ENCODE data around the gene CACNG8. TPM values are rescaled to one million over a fixed set of nuclear protein-coding genes. Genes with fewer than 3 reads are reported as not detected.

The CACNG8 gene
- total and polyA plus RNA-seq, 8 donors: under 0.01 to 0.45 (median 0.01) TPM; not detected in 4

GRCh38 chr19:54021932-54022331 is 59.2 kb downstream of the CACNG8 start:
- intact Hi-C loops (cut with DNase I; ENCODE audit: low total_unique reads): loop anchor here (10.0 kb wide), 2 partner anchors 117 to 177 kb away; partner anchors contain the start of gene CACNG7
- 79 to 87% (median 81%) methylated on average over 13 of the region's 13 CpGs for WGBS, 5 donors
- Histone ChIP-seq H3K36me3 (no peaks in the 10 kb centered on the region), H3K27me3 (peaks cover 0 to 47% (median 8%) of the 10 kb centered on the region in 3 donors), H3K4me1 (peaks cover 6 to 38% (median 13%) of the 10 kb centered on the region in 4 donors), H3K9me3 (peaks cover 0 to 6% (median 0%) of the 10 kb centered on the region in 4 donors), H3K27ac (no peak overlapping the region), H3K4me3 (no peak overlapping the region)
- DNase-seq: no peak
- TF ChIP-seq POLR2AphosphoS5 (IDR thresholded peaks at IDR 0.05) (no peak), POLR2A (IDR thresholded peaks at IDR 0.05) (no peak), CTCF (IDR thresholded peaks at IDR 0.05) (no peak), EP300 (IDR thresholded peaks at IDR 0.05) (no peak)

GRCh38 chr19:54023191-54023590 is 60.5 kb downstream of the CACNG8 start:
- no peak for TF ChIP-seq POLR2A (IDR thresholded peaks at IDR 0.05)
- TF ChIP-seq EP300 (IDR thresholded peaks at IDR 0.05): no peak
- TF ChIP-seq POLR2AphosphoS5 (IDR thresholded peaks at IDR 0.05): no peak
- no peak for TF ChIP-seq CTCF (IDR thresholded peaks at IDR 0.05)
- H3K4me1 ChIP-seq: peaks cover 6 to 38% (median 13%) of the 10 kb centered on the region in 4 donors
- 38 to 60% (median 50%) methylated on average over 3 of the region's 3 CpGs for WGBS, 5 donors
- no peaks in the 10 kb centered on the region for H3K9me3 ChIP-seq
- no peak for DNase-seq
- no peaks in the 10 kb centered on the region for H3K36me3 ChIP-seq
- no peak overlapping the region for H3K4me3 ChIP-seq
- peaks cover 0 to 55% (median 8%) of the 10 kb centered on the region in 3 donors for H3K27me3 ChIP-seq
- H3K27ac ChIP-seq: no peak overlapping the region
- intact Hi-C loops (cut with DNase I; ENCODE audit: low total_unique reads): loop anchor here (10.0 kb wide), 2 partner anchors 118 to 178 kb away; partner anchors contain the start of gene CACNG7

- H3K9me3 ChIP-seq: no peaks in the 10 kb centered on the region
- peaks cover 0 to 68% (median 8%) of the 10 kb centered on the region in 3 donors for H3K27me3 ChIP-seq
- H3K4me1 ChIP-seq: peaks cover 4 to 25% (median 11%) of the 10 kb centered on the region in 4 donors
- H3K36me3 ChIP-seq: no peaks in the 10 kb centered on the region
- intact Hi-C loops (cut with DNase I; ENCODE audit: low total_unique reads): loop anchor here (10.0 kb wide), 2 partner anchors 120 to 180 kb away; partner anchors contain the start of gene CACNG7
- 75 to 82% (median 76%) methylated on average over 9 of the region's 9 CpGs for WGBS, 5 donors
- H3K27ac ChIP-seq: no peak overlapping the region
- no peak overlapping the region for H3K4me3 ChIP-seq
- no peak for TF ChIP-seq POLR2A (IDR thresholded peaks at IDR 0.05)
- TF ChIP-seq EP300 (IDR thresholded peaks at IDR 0.05): no peak
- TF ChIP-seq POLR2AphosphoS5 (IDR thresholded peaks at IDR 0.05): no peak
- no peak for TF ChIP-seq CTCF (IDR thresholded peaks at IDR 0.05)
- DNase-seq: no peak
Measured at GRCh38 chr19:54024660-54025059, 61.9 kb downstream of the CACNG8 start.

- Histone ChIP-seq H3K36me3 (no peaks in the 10 kb centered on the region), H3K9me3 (no peaks in the 10 kb centered on the region), H3K27ac (no peak overlapping the region), H3K4me3 (no peak overlapping the region), H3K4me1 (peaks cover 0 to 11% (median 9%) of the 10 kb centered on the region in 4 donors), H3K27me3 (peaks cover 0 to 86% (median 8%) of the 10 kb centered on the region in 3 donors)
- 52 to 65% (median 60%) methylated on average over 7 of the region's 7 CpGs for WGBS, 5 donors
- DNase-seq: peak in 1 of 2 donors; percentile 11
- intact Hi-C loops (cut with DNase I; ENCODE audit: low total_unique reads): loop anchor here (10.0 kb wide), 2 partner anchors 122 to 182 kb away; partner anchors contain the start of gene CACNG7
- TF ChIP-seq EP300 (IDR thresholded peaks at IDR 0.05) (no peak), POLR2AphosphoS5 (IDR thresholded peaks at IDR 0.05) (no peak), POLR2A (IDR thresholded peaks at IDR 0.05) (no peak), CTCF (IDR thresholded peaks at IDR 0.05) (no peak)
Measured at GRCh38 chr19:54026656-54027055, 63.9 kb downstream of the CACNG8 start.

Data from stomach (tissue), 9 donors.